GM19035 (cell line): ENCODE data around the gene ADCY2.

Source experiments
- ATAC-seq: cut with Tn5 transposase; IDR thresholded peaks from one replicate; pipeline ENCODE4 v1.9.1; 2021; ENCODE audit not compliant: unreplicated experiment

The ADCY2 gene

GRCh38 chr5:7437836-7438235 lies 41.9 kb downstream of the ADCY2 start:
- ATAC-seq, result no peak

- no peak for ATAC-seq
These were observed 49.1 kb downstream of the ADCY2 start for GRCh38 chr5:7445068-7445467.

- ATAC-seq, result no peak
These were observed 49.9 kb downstream of the ADCY2 start for GRCh38 chr5:7445831-7446230.

GRCh38 chr5:7446913-7447312 lies 51.0 kb downstream of the ADCY2 start:
- ATAC-seq, result no peak

GRCh38 chr5:7453947-7454346 lies 58.0 kb downstream of the ADCY2 start:
- ATAC-seq, result no peak

- no peak for ATAC-seq
These were observed 60.3 kb downstream of the ADCY2 start for GRCh38 chr5:7456206-7456605.

- no peak for ATAC-seq
These were observed 65.4 kb downstream of the ADCY2 start for GRCh38 chr5:7461371-7461770.

- ATAC-seq, result no peak
These were observed 66.8 kb downstream of the ADCY2 start for GRCh38 chr5:7462758-7463157.

GRCh38 chr5:7464182-7464581 lies 68.2 kb downstream of the ADCY2 start:
- no peak for ATAC-seq

- ATAC-seq, result no peak
These were observed 71.2 kb downstream of the ADCY2 start for GRCh38 chr5:7467179-7467578.

GRCh38 chr5:7468742-7469141 lies 72.8 kb downstream of the ADCY2 start:
- no peak for ATAC-seq

GRCh38 chr5:7471710-7472109 lies 75.8 kb downstream of the ADCY2 start:
- no peak for ATAC-seq

GRCh38 chr5:7473115-7473514 lies 77.2 kb downstream of the ADCY2 start:
- no peak for ATAC-seq

- ATAC-seq, result no peak
These were observed 77.8 kb downstream of the ADCY2 start for GRCh38 chr5:7473668-7474215.

GRCh38 chr5:7474821-7475403 lies 79.0 kb downstream of the ADCY2 start:
- no peak for ATAC-seq

- no peak for ATAC-seq
These were observed 82.5 kb downstream of the ADCY2 start for GRCh38 chr5:7478459-7478858.

GRCh38 chr5:7488734-7489133 lies 92.8 kb downstream of the ADCY2 start:
- ATAC-seq, result no peak

GRCh38 chr5:7492371-7492770 lies 96.4 kb downstream of the ADCY2 start:
- ATAC-seq, result no peak

- no peak for ATAC-seq
These were observed 97.1 kb downstream of the ADCY2 start for GRCh38 chr5:7493081-7493480.

- no peak for ATAC-seq
These were observed 97.7 kb downstream of the ADCY2 start for GRCh38 chr5:7493622-7494021.

GRCh38 chr5:7494481-7495130 lies 98.7 kb downstream of the ADCY2 start:
- ATAC-seq, result no peak

- ATAC-seq, result no peak
These were observed 99.2 kb downstream of the ADCY2 start for GRCh38 chr5:7495131-7495517.

- ATAC-seq, result no peak
These were observed 104.3 kb downstream of the ADCY2 start for GRCh38 chr5:7500256-7500655.
